Measurements from ENCODE around the gene FLOT1. TPM values are rescaled to one million over a fixed set of nuclear protein-coding genes. Genes with fewer than 3 reads are reported as not detected.

Gene FLOT1
- total RNA-seq, result 207 TPM
- long read RNA-seq, transcript FLOT1-201 (13 exons, 1,912 nt), result major isoform, 670 of 821 reads
- long read RNA-seq, partial matches to known transcripts, result 93 of 821 reads
- long read RNA-seq, other reads (novel, unspliced or antisense), result 58 of 821 reads

GRCh38 chr6:30742316-30743098, at the start of gene FLOT1:
TSS of gene FLOT1 (minus strand) at chr6:30742687. CDS start at chr6:30742189, 498 bp downstream.
- peak; percentile 92 for ATAC-seq (ENCODE audit: poor library complexity)
- DNase-seq, result peak; percentile 99
- intact Hi-C loops (cut with DNase I), result loop anchor here (5.0 to 10.0 kb wide), 3 partner anchors 80 to 342 kb away; partner anchors contain the start of gene DDR1

- no peak for ATAC-seq (ENCODE audit: poor library complexity)
- DNase-seq, result no peak
- intact Hi-C loops (cut with DNase I), result no loop called here
Observed at GRCh38 chr6:30790724-30791383, 48.4 kb upstream of the FLOT1 start.

- intact Hi-C loops (cut with DNase I), result no loop called here
- ATAC-seq (ENCODE audit: poor library complexity), result no peak
- no peak for DNase-seq
Observed at GRCh38 chr6:30789606-30790005, 47.1 kb upstream of the FLOT1 start.

- intact Hi-C loops (cut with DNase I), result no loop called here
- DNase-seq (no peak), ATAC-seq (ENCODE audit: poor library complexity) (peak; percentile 61)
Observed at GRCh38 chr6:30787954-30788353, 45.5 kb upstream of the FLOT1 start.

DNA sequence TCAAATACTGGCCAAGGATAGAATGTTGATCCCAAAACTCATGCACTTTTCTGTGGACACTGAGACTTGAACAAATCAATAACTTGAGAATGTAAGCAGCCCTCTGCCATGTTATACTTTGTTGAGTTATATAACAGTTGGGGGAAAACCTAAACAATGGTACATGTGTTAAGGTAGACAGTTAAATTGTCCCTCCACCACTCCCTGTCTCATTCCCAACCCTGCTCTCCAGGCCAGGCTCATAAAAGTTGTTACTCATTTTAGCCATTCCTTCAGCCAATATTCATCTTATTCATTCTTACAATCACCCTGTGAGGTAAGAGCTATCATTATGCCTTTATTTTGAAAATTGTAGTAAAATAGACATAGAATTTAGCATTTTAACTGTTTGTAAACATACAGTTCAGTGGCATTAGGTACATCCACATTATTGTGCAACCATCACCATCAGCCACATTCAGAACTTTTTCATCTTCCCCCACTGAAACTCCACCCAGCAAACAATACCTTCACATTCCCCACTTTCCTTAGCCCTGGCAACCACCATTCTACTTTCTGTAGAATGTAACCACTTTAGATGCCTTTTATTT, 40.0 kb upstream of the FLOT1 start:
- ATAC-seq (ENCODE audit: poor library complexity) (no peak), DNase-seq (no peak)
- intact Hi-C loops (cut with DNase I), result no loop called here

- peak; percentile 97 for DNase-seq
- intact Hi-C loops (cut with DNase I), result no loop called here
- ATAC-seq (ENCODE audit: poor library complexity), result peak; percentile 84
Observed at GRCh38 chr6:30781743-30782424, 39.4 kb upstream of the FLOT1 start.

DNA sequence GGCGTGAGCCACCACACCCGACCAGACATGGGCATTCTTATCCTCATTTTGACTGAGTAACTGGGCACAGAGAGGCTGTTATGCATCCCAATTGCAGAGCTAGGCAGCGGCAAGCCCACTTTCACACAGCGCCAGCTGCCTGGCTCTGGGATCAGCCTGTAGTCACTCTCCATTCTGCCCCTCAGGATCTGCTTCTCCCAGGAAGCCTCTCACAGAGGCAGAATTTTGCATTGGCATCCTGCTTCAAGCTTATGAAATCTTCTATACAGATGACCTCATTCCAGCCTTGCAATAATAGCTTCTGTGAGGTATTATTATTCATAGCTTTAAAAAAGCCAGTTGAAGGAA, 38.9 kb upstream of the FLOT1 start:
- intact Hi-C loops (cut with DNase I), result no loop called here
- DNase-seq, result peak; percentile 56
- ATAC-seq (ENCODE audit: poor library complexity), result peak; percentile 52

GRCh38 chr6:30780642-30780920, 38.1 kb upstream of the FLOT1 start:
- ATAC-seq (ENCODE audit: poor library complexity), result no peak
- intact Hi-C loops (cut with DNase I), result no loop called here
- no peak for DNase-seq

- DNase-seq (no peak), ATAC-seq (ENCODE audit: poor library complexity) (no peak)
- intact Hi-C loops (cut with DNase I), result no loop called here
Observed at GRCh38 chr6:30779850-30780641, 37.6 kb upstream of the FLOT1 start.

DNA sequence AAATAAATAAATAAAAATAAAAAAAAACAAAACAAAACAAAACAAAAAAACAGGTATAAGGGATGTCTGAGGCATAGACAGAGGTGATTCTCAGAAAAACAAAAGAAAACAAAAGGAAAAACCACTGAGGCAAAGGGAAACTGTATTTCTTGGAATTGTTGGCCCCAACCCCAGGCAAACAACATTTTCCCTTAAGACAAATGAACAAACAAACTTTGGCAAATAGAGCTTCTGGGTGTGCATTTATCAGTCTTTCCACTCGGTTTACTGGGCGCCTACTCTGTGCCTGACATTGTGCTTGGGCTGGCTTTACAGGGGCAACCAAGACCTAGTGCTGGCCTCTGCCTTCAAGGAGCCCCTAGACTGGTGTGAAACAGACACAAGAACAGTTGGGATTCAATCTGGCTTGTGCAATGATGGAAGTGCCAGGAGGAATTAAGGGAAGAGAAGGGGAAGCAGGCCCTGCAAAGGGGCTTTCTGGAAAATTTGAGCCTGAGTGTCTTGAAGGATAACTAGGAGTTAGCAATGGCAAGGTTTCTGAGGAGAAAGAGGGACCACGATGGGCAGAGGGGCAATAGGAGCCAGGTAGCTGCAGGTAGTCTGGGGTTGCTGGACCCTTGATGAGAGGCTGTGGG, 35.6 kb upstream of the FLOT1 start:
- intact Hi-C loops (cut with DNase I), result no loop called here
- ATAC-seq (ENCODE audit: poor library complexity) (no peak), DNase-seq (no peak)

DNA sequence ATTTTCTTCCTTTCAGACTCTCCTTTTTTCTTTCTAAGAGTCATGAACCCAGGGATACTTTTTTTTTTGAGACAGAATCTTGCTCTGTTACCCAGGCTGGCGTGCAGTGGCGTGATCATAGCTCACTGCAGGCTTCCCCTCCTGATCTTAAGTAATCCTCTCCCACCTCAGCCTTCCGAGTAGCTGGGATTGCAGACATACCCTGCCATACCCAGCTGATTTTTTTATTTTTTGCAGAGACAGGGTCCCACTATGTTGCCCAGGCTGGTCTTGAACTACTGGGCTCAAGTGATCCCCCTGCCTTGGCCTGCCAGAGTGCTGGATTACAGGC, 34.6 kb upstream of the FLOT1 start:
- ATAC-seq (ENCODE audit: poor library complexity) (no peak), DNase-seq (no peak)
- intact Hi-C loops (cut with DNase I), result no loop called here

GRCh38 chr6:30776390-30777154, 34.1 kb upstream of the FLOT1 start:
- no peak for ATAC-seq (ENCODE audit: poor library complexity)
- no peak for DNase-seq
- intact Hi-C loops (cut with DNase I), result no loop called here

DNA sequence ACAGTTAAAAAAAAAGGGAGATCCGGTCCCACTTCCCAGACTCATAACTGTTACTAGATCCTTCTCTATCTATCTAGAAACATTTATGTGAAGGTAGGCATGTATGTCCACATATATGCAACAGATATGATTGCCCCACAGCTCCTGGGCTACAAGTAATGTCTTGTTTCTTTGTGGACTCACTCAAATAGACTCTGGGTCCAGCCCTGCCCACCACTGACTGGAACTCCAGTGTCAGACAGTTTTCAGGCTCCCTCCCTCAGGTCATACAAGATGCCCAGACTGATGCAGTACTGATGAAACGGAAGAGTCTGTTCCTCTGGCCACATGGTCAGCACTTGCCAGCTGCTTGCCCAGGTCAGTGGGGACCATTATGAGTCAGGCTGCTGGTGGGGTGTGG, 32.6 kb upstream of the FLOT1 start:
- DNase-seq (no peak), ATAC-seq (ENCODE audit: poor library complexity) (no peak)
- intact Hi-C loops (cut with DNase I), result no loop called here

DNA sequence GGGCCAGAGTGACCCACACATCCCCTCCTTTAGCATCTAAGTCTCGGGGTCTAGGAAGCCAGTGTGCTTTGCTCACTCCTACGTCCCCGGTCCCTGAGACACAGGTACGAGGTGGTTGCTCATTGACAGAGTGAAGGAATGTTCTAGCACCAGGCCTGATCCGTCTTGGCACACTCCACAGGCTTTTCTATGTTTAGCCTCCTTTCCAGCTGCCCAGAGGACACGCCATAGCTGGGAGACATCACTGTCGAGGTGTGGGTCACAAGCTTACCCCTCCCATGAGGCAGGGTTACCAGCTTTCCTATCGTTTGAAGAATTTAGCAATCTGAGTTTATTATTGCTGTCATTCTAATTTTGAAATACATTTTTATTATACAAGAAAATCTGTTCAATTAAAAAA, 32.2 kb upstream of the FLOT1 start:
- ATAC-seq (ENCODE audit: poor library complexity) (peak; percentile 49), DNase-seq (no peak)
- intact Hi-C loops (cut with DNase I), result no loop called here

- DNase-seq (no peak), ATAC-seq (ENCODE audit: poor library complexity) (no peak)
- intact Hi-C loops (cut with DNase I), result no loop called here
Observed at GRCh38 chr6:30770592-30770991, 28.1 kb upstream of the FLOT1 start.

- ATAC-seq (ENCODE audit: poor library complexity), result no peak
- no peak for DNase-seq
- intact Hi-C loops (cut with DNase I), result no loop called here
Observed at GRCh38 chr6:30769853-30770524, 27.5 kb upstream of the FLOT1 start.

Measured in Right ventricle myocardium superior (tissue), 1 donor.